HG02938 (cell line): ENCODE results near the gene ANO4.

ENCODE experiments used
- ATAC-seq: cut with Tn5 transposase; IDR thresholded peaks from one replicate; pipeline ENCODE4 v1.9.1; 2021; ENCODE audit warnings: mild to moderate bottlenecking, moderate library complexity; ENCODE audit not compliant: unreplicated experiment

Gene ANO4

GRCh38 chr12:100794441-100795173, at the start of gene ANO4:
Gene ANO4, plus strand, starts transcription at chr12:100794776. Its CDS starts 107,010 bp downstream, at chr12:100901786.
- no peak for ATAC-seq

DNA sequence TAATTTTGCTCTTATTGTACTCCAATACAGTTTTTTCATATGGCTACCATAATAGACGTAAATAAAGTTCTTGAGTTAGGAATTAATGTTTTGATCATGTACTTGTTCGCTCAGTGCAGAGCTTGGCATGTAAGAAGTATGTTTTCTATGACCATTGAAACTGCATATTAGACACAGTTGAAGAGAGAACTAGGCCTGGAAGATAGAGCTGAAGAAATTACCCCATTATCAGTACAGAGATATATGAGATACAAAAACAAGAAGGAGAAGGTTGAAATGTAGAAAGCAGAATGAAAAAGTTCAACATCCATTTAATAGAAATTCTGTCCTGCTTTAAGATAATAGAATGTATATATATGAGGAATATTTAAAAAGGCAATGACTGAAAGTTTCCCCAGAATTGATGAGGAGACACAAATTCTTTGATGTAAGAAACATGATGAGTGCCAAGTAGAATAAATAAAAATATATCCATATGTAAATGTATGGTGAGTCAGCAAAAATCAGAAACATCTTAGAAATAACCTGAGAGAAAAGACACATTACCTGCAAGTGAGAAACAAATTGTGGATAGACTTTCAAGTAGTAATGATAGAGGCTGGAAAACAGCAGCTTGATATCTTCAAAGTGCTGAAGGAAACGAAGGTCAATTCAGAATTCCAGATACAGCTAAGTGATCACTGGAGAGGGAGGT, 49.1 kb upstream of the ANO4 start:
- ATAC-seq: no peak

DNA sequence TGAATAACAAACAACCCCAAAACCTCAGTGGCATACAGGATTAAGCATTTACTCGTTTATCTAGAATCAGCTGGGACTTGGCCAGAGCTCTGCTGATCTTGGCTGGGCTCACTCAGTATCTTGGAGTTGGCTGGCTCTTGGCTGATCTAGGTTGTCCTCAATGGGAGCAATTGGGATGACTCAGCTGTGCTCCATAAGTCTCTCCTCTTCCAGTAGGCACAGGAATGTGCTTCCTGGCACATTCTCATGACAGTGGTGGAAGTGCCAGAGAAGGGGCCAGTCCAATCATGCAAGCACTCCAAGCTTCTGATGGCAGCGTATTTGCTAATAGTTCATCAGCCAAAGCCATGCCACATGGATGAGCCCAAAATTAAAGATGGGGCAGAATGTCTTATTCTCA, 41.7 kb upstream of the ANO4 start:
- no peak for ATAC-seq

DNA sequence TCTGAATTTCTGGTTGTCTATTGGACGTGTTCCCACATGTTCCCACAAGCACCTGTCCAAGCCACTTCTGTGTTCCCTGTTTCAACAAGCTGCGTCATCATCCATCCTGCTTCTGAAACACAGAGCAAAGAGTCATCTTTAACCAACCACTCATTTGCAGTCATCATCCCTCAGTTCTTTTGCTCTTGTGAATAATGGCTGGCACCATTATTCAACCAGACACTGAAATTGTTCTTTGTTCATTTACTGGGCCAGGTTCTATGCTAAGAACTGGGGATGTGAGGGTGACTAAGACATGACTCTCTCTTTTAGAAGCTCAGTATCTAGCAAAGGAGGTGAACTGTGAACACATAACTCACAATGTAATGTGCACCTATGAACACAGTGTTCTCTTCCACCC, 40.7 kb upstream of the ANO4 start:
- ATAC-seq: no peak

DNA sequence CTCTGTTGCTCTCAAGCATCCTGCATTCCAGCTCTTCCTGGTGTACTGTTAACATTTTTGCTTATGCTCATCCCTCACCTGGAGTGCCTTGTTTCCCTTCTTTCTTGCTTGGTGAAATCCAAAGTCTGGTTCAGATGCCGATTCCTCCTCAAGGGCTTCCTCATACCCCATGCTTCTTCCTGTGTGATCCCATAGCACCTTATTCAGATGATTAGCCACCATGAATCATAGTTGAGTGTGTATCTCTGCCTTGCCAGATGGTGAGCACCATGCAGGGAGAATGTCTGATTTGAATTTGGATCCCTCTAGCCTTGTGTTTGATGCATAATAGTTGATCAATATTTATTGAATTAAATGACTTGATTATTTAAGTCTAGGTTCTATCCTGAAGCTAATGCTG, 39.4 kb upstream of the ANO4 start:
- ATAC-seq: no peak

DNA sequence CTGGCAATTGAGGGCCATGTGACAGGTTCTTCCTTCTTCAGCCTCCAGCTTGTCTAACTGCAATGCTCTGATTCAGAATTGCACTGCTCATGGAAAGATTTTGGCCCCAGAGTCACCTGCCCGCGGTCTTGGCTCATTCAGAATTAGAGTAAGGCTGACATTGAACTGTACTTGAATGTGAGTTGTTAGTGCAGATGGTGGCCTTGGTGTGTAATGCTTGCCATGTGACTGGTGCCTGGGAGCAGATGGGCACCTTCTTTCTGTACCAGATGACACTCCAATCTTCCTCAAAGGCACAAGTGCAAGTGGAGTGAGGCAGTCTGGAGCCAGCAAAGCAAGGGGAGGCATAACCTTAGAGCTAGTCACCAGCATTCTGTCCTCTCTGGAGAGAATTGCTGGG, 36.5 kb upstream of the ANO4 start:
- no peak for ATAC-seq

- ATAC-seq: no peak
Observed at GRCh38 chr12:100767371-100767770, 27.2 kb upstream of the ANO4 start.

- ATAC-seq: no peak
Observed at GRCh38 chr12:100767950-100768349, 26.6 kb upstream of the ANO4 start.

- no peak for ATAC-seq
Observed at GRCh38 chr12:100778967-100779590, 15.5 kb upstream of the ANO4 start.

- no peak for ATAC-seq
Observed at GRCh38 chr12:100789146-100789545, 5.4 kb upstream of the ANO4 start.

DNA sequence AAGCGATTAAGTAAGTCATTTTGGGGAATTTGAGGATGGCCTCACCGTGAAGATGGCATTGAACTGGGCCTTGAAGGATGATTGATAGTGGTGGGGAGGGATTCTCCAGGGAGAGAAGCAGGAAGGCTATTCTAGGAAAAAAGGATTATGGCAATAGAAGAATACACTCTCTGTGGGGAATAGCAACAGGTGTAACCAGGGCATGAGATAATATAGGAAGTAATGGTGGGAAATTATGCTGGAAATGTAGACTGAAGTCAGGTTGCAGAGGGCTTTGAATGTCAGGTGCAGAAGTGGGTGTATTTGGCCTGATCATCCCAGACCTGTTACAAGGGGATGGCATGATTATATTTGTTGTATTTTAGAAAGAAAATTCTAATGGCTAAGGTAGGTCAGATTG, 4.6 kb upstream of the ANO4 start:
- no peak for ATAC-seq

- ATAC-seq: no peak
Observed at GRCh38 chr12:100790552-100790951, 4.0 kb upstream of the ANO4 start.

DNA sequence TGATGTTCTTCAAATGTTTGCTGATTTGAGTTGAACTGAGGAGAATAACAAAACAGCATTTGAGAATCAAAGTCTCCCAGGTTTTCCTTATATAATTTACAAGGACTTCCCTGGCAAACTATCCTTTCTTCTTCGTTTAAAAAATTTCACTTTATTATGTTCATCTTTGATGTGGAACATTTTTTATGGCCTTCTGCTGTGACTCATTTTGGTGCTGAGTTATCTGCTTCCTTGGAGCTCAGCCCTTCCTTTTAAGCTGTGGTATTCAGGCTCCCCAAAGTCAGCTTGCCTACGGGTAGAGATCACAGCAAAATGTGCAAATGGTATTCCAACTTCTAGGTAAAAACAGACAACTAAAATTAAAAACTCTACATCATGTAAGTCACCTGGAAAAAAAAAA, 1.4 kb upstream of the ANO4 start:
- ATAC-seq: no peak

GRCh38 chr12:100795174-100795799, 711 bp downstream of the ANO4 start:
- ATAC-seq: no peak

DNA sequence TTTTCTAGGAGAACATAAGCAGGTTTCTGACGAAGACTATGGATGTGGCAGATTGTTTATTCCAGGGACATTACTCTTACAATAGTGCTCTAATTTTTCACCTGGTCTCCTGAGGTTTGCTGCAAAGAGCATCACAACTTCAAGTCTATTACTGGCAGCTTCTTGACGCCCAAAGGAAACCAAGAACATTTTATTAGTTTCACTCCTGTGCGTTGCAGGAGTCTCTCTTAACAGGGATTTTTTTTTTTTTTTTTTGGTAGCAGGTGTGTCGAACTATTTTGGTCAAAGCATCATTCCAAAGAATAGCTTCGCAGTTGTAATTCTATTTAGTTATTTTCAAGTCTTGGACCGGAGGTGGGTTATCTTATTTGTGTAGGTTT, 1.2 kb downstream of the ANO4 start:
- no peak for ATAC-seq

GRCh38 chr12:100796621-100797020, 2.0 kb downstream of the ANO4 start:
- no peak for ATAC-seq

- no peak for ATAC-seq
Observed at GRCh38 chr12:100797246-100797645, 2.7 kb downstream of the ANO4 start.

- ATAC-seq: no peak
Observed at GRCh38 chr12:100797786-100798185, 3.2 kb downstream of the ANO4 start.

DNA sequence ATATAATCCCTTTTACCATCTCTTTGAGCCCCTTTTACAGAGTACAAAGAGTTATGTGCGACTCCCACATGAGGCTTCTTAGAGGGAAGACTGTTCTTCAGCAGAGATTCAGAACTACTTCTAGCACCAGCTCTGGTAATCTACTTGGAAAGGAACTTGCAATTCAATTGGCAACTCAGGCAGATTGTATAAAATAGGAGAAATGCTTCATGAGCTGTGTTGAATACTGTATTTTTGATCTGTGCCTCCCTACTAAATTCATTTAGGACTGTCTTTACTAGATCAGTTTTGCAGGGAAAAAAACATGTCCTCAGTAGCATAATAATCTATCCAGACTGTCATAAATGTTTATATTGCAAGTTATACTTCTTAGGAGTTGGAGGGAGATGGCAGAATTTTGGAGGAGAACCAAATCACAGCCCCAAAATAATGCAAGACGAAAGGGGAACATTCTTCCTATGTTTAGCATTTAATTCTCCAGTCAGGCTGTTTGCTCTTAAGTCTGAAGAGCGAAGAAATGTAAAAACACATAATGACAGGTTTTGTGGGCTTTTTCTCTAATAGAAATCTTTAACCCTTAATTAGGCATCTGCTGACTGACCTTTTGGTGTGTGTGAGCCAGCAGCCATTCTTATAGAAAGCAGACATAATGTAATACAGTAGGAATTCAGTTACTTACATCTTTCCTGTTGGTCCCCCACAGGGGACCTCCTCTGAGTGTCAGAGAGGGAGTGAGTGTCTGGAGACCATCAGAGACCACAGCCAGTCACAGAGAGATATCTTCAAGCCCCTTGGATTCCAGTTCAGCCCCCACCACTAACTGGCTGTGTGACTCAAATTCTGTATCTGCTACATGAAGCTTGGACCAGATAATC, 3.9 kb downstream of the ANO4 start:
- no peak for ATAC-seq

GRCh38 chr12:100799770-100800169, 5.2 kb downstream of the ANO4 start:
- no peak for ATAC-seq

- no peak for ATAC-seq
Observed at GRCh38 chr12:100800723-100801122, 6.1 kb downstream of the ANO4 start.
